H9 (cell line): ENCODE results near the gene RBBP7. TPM values are rescaled to one million over a fixed set of nuclear protein-coding genes. Genes with fewer than 3 reads are reported as not detected.

ENCODE experiments used
- DNase-seq: peaks from one replicate; pipeline ENCODE4 v3.0.0-alpha.2; 2017
- H2AFZ ChIP-seq: one replicate; pipeline ENCODE4 v1.6.1; 2013; ENCODE audit warnings: mild to moderate bottlenecking, low read length, control low read depth, moderate library complexity
- H2AK5ac ChIP-seq: 2 replicates; pipeline ENCODE4 v1.6.1; 2013; ENCODE audit warnings: low read length, control low read depth, mixed read lengths; ENCODE audit not compliant: insufficient read length
- H2BK120ac ChIP-seq: one replicate; pipeline ENCODE4 v1.6.1; 2013; ENCODE audit warnings: low read depth, mild to moderate bottlenecking, low read length, control low read depth, inconsistent platforms; ENCODE audit not compliant: poor library complexity, severe bottlenecking
- H2BK12ac ChIP-seq: 2 replicates; pipeline ENCODE4 v1.6.1; 2013; ENCODE audit warnings: low read length, control low read depth, mixed read lengths, low read depth; ENCODE audit not compliant: insufficient read length
- H2BK15ac ChIP-seq: 2 replicates; pipeline ENCODE4 v1.6.1; 2013; ENCODE audit warnings: low read depth, low read length, control low read depth
- H2BK20ac ChIP-seq: one replicate; pipeline ENCODE4 v1.6.1; 2013; ENCODE audit warnings: low read depth, mild to moderate bottlenecking, low read length, control low read depth, inconsistent platforms; ENCODE audit not compliant: poor library complexity, severe bottlenecking
- H2BK5ac ChIP-seq: 2 replicates; pipeline ENCODE4 v1.6.1; 2013; ENCODE audit warnings: low read length, control low read depth, mixed read lengths; ENCODE audit not compliant: insufficient read length
- H3K14ac ChIP-seq: 2 replicates; pipeline ENCODE4 v1.6.1; 2013; ENCODE audit warnings: low read length, control low read depth; ENCODE audit not compliant: insufficient read depth
- H3K18ac ChIP-seq: 2 replicates; pipeline ENCODE4 v1.6.1; 2013; ENCODE audit warnings: low read depth, mild to moderate bottlenecking, mixed read lengths, low read length, control low read depth; ENCODE audit not compliant: insufficient read length
- H3K23ac ChIP-seq: 2 replicates; pipeline ENCODE4 v1.6.1; 2013; ENCODE audit warnings: low read length, control low read depth, mixed read lengths, low read depth; ENCODE audit not compliant: insufficient read length
- H3K23me2 ChIP-seq: 2 replicates; pipeline ENCODE4 v1.6.1; 2013; ENCODE audit warnings: low read depth, mild to moderate bottlenecking, mixed read lengths, low read length, control low read depth; ENCODE audit not compliant: insufficient read length, poor library complexity, severe bottlenecking
- H3K27ac ChIP-seq: 2 replicates; pipeline ENCODE4 v1.5.1; 2013; ENCODE audit warnings: low read length, control low read depth, mixed read lengths, low read depth; ENCODE audit not compliant: insufficient read length
- H3K27me3 ChIP-seq: 2 replicates; pipeline ENCODE4 v1.6.1; 2013; ENCODE audit warnings: low read length, control low read depth, inconsistent platforms; ENCODE audit not compliant: insufficient read depth
- H3K4ac ChIP-seq: 2 replicates; pipeline ENCODE4 v1.6.1; 2013; ENCODE audit warnings: low read depth, mild to moderate bottlenecking, control low read depth, inconsistent platforms, low read length, moderate library complexity
- H3K4me1 ChIP-seq: 2 replicates; pipeline ENCODE4 v1.6.1; 2013; ENCODE audit warnings: low read length, control low read depth, inconsistent platforms; ENCODE audit not compliant: insufficient read depth
- H3K4me2 ChIP-seq: 2 replicates; pipeline ENCODE4 v1.6.1; 2013; ENCODE audit warnings: low read length, control low read depth, mixed read lengths; ENCODE audit not compliant: insufficient read length, insufficient read depth
- H3K56ac ChIP-seq: 2 replicates; pipeline ENCODE4 v1.6.1; 2013; ENCODE audit warnings: low read depth, mild to moderate bottlenecking, mixed read lengths, low read length, control low read depth; ENCODE audit not compliant: insufficient read length
- H3K79me1 ChIP-seq: 2 replicates; pipeline ENCODE4 v1.6.1; 2013; ENCODE audit warnings: low read depth, mild to moderate bottlenecking, moderate library complexity, low read length, control low read depth, inconsistent platforms; ENCODE audit not compliant: insufficient read depth, poor library complexity, severe bottlenecking
- H3K79me2 ChIP-seq: 2 replicates; pipeline ENCODE4 v1.6.1; 2013; ENCODE audit warnings: low read length, control low read depth, inconsistent platforms; ENCODE audit not compliant: insufficient read depth
- H3K9ac ChIP-seq: 2 replicates; pipeline ENCODE4 v1.6.1; 2013; ENCODE audit warnings: low read length, control low read depth, mixed read lengths; ENCODE audit not compliant: insufficient read length; ENCODE audit errors: extremely low read depth
- H3K9me3 ChIP-seq: one replicate; pipeline ENCODE4 v1.6.1; 2013; ENCODE audit warnings: low read depth, low read length, inconsistent platforms; ENCODE audit not compliant: control insufficient read depth
- H3T11ph ChIP-seq: one replicate; pipeline ENCODE4 v1.6.1; 2013; ENCODE audit warnings: mild to moderate bottlenecking, low read length, control low read depth, inconsistent platforms
- H4K20me1 ChIP-seq: one replicate; pipeline ENCODE4 v1.6.1; 2013; ENCODE audit not compliant: control insufficient read depth, insufficient read length, insufficient read depth
- H4K5ac ChIP-seq: 2 replicates; pipeline ENCODE4 v1.6.1; 2013; ENCODE audit warnings: low read depth, mild to moderate bottlenecking, mixed read lengths, low read length, control low read depth; ENCODE audit not compliant: insufficient read length
- H4K8ac ChIP-seq: replicated peaks from 2 replicates; pipeline ENCODE4 v1.6.1; 2013; ENCODE audit warnings: low read length, control low read depth, mixed read lengths, low read depth; ENCODE audit not compliant: insufficient read length
- H4K91ac ChIP-seq: 2 replicates; pipeline ENCODE4 v1.6.1; 2013; ENCODE audit warnings: low read depth, mild to moderate bottlenecking, moderate library complexity, mixed read lengths, low read length, control low read depth; ENCODE audit not compliant: insufficient read length
- H3K27ac Mint-ChIP-seq, 3 experiments: 2 replicates in 2 of 3; 3 replicates in 1 of 3; pipeline ENCODE4 v1.8.0; 2020 to 2021; ENCODE audit warnings: mixed read lengths in 3 of 3, mild to moderate bottlenecking in 1 of 3, moderate library complexity in 1 of 3
- H3K27me3 Mint-ChIP-seq: 2 replicates; pipeline ENCODE4 v1.8.0; 2021; ENCODE audit warnings: low read depth, mild to moderate bottlenecking, moderate library complexity, mixed read lengths
- H3K36me3 Mint-ChIP-seq, 3 experiments: 2 replicates in 2 of 3; 3 replicates in 1 of 3; pipeline ENCODE4 v1.8.0; 2020 to 2021; ENCODE audit warnings: low read depth in 3 of 3, mixed read lengths in 3 of 3; ENCODE audit not compliant: insufficient read depth in 1 of 3
- H3K4me1 Mint-ChIP-seq, 2 experiments: 2 replicates each; pipeline ENCODE4 v1.8.0; 2020; ENCODE audit warnings: mixed read lengths in 2 of 2
- H3K4me3 Mint-ChIP-seq, 2 experiments: 2 replicates in 1 of 2; 3 replicates in 1 of 2; pipeline ENCODE4 v1.8.0; 2020 to 2021; ENCODE audit warnings: mild to moderate bottlenecking in 2 of 2, mixed read lengths in 2 of 2, moderate library complexity in 1 of 2
- H3K9me3 Mint-ChIP-seq, 2 experiments: 2 replicates in 1 of 2; 3 replicates in 1 of 2; pipeline ENCODE4 v1.8.0; 2020; ENCODE audit warnings: mild to moderate bottlenecking in 2 of 2, mixed read lengths in 2 of 2, moderate library complexity in 1 of 2
- WGBS: extraction: QIAGEN DNeasy Blood & Tissue Kit; methylation state at CpG from one replicate; pipeline ENCODE4 v1.1.7; 2013; ENCODE audit warnings: missing lambda C conversion rate, low lambda C conversion rate, mixed read lengths; ENCODE audit not compliant: insufficient read length; ENCODE audit errors: extremely low coverage; 5-methylcytosine and 5-hydroxymethylcytosine counted together
- total RNA-seq: library from RNA; stranded (reverse); gene quantifications from 2 replicates; pipeline ENCODE4 v1.2.1, GENCODE V29; 2021
- TF ChIP-seq, protein P1 (sequence below): fragments of 200-600 bp; sonication (generic); conservative IDR thresholded peaks from 3 replicates; pipeline ENCODE4 v1.8.0; 2021; ENCODE audit warnings: antibody characterized with exemption, mild to moderate bottlenecking

RBBP7 gene
- total RNA-seq, 1 experiment from 2014 or later, result 249 TPM

DNA sequence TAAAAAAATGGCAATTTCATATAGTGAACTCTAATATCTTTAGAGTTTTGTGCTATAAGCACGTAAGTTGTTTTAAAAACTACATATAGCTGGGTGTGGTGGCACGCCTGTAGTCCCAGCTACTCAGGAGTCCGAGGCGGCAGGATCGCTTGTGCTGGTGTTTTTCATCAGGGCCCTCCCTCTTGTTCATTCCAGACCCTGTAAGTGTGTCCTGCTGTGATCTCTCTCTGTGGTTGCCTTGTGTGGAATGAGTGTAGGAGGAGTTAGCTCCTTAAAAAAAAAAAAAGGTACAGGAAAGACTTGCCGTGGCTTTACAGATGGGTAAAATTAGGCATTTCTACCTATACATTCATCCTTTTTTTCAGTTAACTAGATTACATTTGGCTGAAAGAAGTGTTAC, 35.4 kb downstream of the RBBP7 start:
- Histone ChIP-seq H3K27me3 (no peaks in the 10 kb centered on the region), H4K20me1 (no peaks in the 10 kb centered on the region), H2BK120ac (no peak overlapping the region), H2AFZ (no peak overlapping the region), H4K91ac (no peak overlapping the region), H2BK15ac (no peak overlapping the region), H3K23ac (no peak overlapping the region), H2AK5ac (no peak overlapping the region), H4K8ac (no peak overlapping the region), H3K9ac (no peak overlapping the region), H3K4ac (no peak overlapping the region), H3K27ac (no peak overlapping the region), H2BK12ac (no peak overlapping the region), H3T11ph (no peak overlapping the region), H2BK5ac (no peak overlapping the region), H4K5ac (no peak overlapping the region), H3K9me3 (no peaks in the 10 kb centered on the region), H3K4me2 (no peak overlapping the region), H3K4me1 (peaks cover 2% of the 10 kb centered on the region; the same call in 1 of the 2 replicates), H3K79me1 (no peaks in the 10 kb centered on the region), H3K18ac (no peak overlapping the region), H2BK20ac (no peak overlapping the region), H3K79me2 (no peaks in the 10 kb centered on the region), H3K14ac (no peak overlapping the region), H3K56ac (no peak overlapping the region), H3K23me2 (no peaks in the 10 kb centered on the region)
- Mint-ChIP-seq H3K27me3 (no peaks in the 10 kb centered on the region), H3K36me3 (peaks cover 57 to 91% (median 75%) of the 10 kb centered on the region in 3 experiments), H3K27ac (no peak overlapping the region; a peak in 2 of 7 replicates), H3K9me3 (no peaks in the 10 kb centered on the region), H3K4me3 (no peak overlapping the region), H3K4me1 (peaks cover 24 to 33% of the 10 kb centered on the region in 2 experiments)
- TF ChIP-seq, protein P1, sequence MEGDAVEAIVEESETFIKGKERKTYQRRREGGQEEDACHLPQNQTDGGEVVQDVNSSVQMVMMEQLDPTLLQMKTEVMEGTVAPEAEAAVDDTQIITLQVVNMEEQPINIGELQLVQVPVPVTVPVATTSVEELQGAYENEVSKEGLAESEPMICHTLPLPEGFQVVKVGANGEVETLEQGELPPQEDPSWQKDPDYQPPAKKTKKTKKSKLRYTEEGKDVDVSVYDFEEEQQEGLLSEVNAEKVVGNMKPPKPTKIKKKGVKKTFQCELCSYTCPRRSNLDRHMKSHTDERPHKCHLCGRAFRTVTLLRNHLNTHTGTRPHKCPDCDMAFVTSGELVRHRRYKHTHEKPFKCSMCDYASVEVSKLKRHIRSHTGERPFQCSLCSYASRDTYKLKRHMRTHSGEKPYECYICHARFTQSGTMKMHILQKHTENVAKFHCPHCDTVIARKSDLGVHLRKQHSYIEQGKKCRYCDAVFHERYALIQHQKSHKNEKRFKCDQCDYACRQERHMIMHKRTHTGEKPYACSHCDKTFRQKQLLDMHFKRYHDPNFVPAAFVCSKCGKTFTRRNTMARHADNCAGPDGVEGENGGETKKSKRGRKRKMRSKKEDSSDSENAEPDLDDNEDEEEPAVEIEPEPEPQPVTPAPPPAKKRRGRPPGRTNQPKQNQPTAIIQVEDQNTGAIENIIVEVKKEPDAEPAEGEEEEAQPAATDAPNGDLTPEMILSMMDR, result no peak
- no peak for DNase-seq
- WGBS, result no CpG with 5 or more reads among the region's 6 CpGs
